Kidney (tissue), 14 donors: ENCODE data around the gene AIFM1. TPM values are rescaled to one million over a fixed set of nuclear protein-coding genes. Genes with fewer than 3 reads are reported as not detected.

Experiments
- DNase-seq, 5 donors: peaks; one replicate each; pipeline ENCODE4 v3.0.0-alpha.2; 2013 to 2020
- FAIRE-seq: peaks from 2 replicates; lab custom pipeline; 2012; peaks lifted over from hg19 to GRCh38; lab: Jason Lieb, UNC
- H3K27ac ChIP-seq, 2 donors: one replicate each; pipeline ENCODE4 v1.7.0; 2013; ENCODE audit warnings: low read depth in 2 of 2, low read length in 2 of 2, inconsistent platforms in 1 of 2
- H3K27me3 ChIP-seq: one replicate; pipeline ENCODE4 v1.7.1; 2013; ENCODE audit warnings: low read length, inconsistent platforms; ENCODE audit not compliant: control insufficient read depth, insufficient read depth
- H3K36me3 ChIP-seq, 3 donors: one replicate each; pipeline versions ENCODE4 v1.7.0 to v1.7.1; 2013; ENCODE audit warnings: low read length in 3 of 3, control low read depth in 1 of 3, inconsistent platforms in 1 of 3; ENCODE audit not compliant: insufficient read depth in 3 of 3, control insufficient read depth in 2 of 3
- H3K4me1 ChIP-seq, 3 donors: one replicate each; pipeline versions ENCODE4 v1.7.0 to v1.7.1; 2013; ENCODE audit warnings: low read length in 3 of 3, inconsistent platforms in 1 of 3, low read depth in 1 of 3; ENCODE audit not compliant: control insufficient read depth in 2 of 3, insufficient read depth in 2 of 3
- H3K4me3 ChIP-seq, 3 donors: one replicate each; pipeline versions ENCODE4 v1.7.0 to v1.8.1; 2013; ENCODE audit warnings: low read length in 3 of 3, control low read depth in 1 of 3, inconsistent platforms in 1 of 3
- H3K9ac ChIP-seq, 3 donors: one replicate each; pipeline versions ENCODE4 v1.7.0 to v1.7.1; 2013; ENCODE audit warnings: low read length in 3 of 3, control low read depth in 1 of 3, inconsistent platforms in 1 of 3
- H3K9me3 ChIP-seq, 3 donors: one replicate each; pipeline versions ENCODE4 v1.7.0 to v1.7.1; 2013; ENCODE audit warnings: low read length in 3 of 3, control low read depth in 1 of 3, inconsistent platforms in 1 of 3; ENCODE audit not compliant: control insufficient read depth in 2 of 3, insufficient read depth in 1 of 3
- CTCF ChIP-seq: IDR thresholded peaks from 3 replicates; pipeline ENCODE4 v1.5.1; 2012; ENCODE audit warnings: mild to moderate bottlenecking, moderate library complexity, borderline replicate concordance; ENCODE audit not compliant: insufficient read depth; ENCODE audit errors: extremely low read depth
- intact Hi-C: fragments of 100-400 bp; cut with DNase I; formaldehyde crosslinking; loops from one replicate; pipeline ENCODE4 v1.11.1; 2022
- polyA plus RNA-seq: library from polyadenylated mRNA; stranded (reverse); fragments of 350-450 nt; fragmentation: Illumina TruSeq; extraction: RNeasy Lipid Tissue Mini Kit (QIAGEN cat#74804); gene quantifications from one replicate; pipeline ENCODE4 v1.2.3, GENCODE V29; 2014; ENCODE audit warnings: low read depth, low replicate concordance; ENCODE audit not compliant: insufficient read depth
- total RNA-seq: library from RNA; stranded (reverse); fragmentation: NEBNext Ultra II Directional; extraction: Animal tissue kit (Norgen Biotek cat#: 25700); gene quantifications from one replicate; pipeline ENCODE4 v1.2.1, GENCODE V29; 2021
- donor health status: control.
- donor health status: control.
- donor health status: control.
- donor health status: control.
- donor health status: control.
- donor health status: DM: yes; HTN: yes; CAD: no.
- donor health status: Normal renal cell carcinoma (clear cell type).

Gene AIFM1
- total and polyA plus RNA-seq, 2 donors from 2014 or later = 55.0 to 255 TPM

- Histone ChIP-seq H3K9ac (no peak overlapping the region), H3K27ac (peak overlapping the region in 1 of 2 donors; percentile 48)
- no peak for FAIRE-seq
These were observed 84.1 kb downstream of the AIFM1 start for GRCh38 chrX:130081421-130082045.

GRCh38 chrX:130080791-130081367, 84.8 kb downstream of the AIFM1 start:
- intact Hi-C loops = no loop called here
- no peak for TF ChIP-seq CTCF
- H3K9me3 ChIP-seq = no peaks in the 10 kb centered on the region
- no peak overlapping the region for H3K4me3 ChIP-seq
- H3K4me1 ChIP-seq = peaks cover 0 to 6% (median 0%) of the 10 kb centered on the region in 3 donors
- H3K9ac ChIP-seq = no peak overlapping the region
- DNase-seq (no peak), FAIRE-seq (no peak)
- no peaks in the 10 kb centered on the region for H3K27me3 ChIP-seq
- no peaks in the 10 kb centered on the region for H3K36me3 ChIP-seq
- no peak overlapping the region for H3K27ac ChIP-seq

More at GRCh38 chrX:130081421-130082045, 84.1 kb downstream of the AIFM1 start:
- TF ChIP-seq CTCF = no peak
- H3K4me1 ChIP-seq = peaks cover 0 to 10% (median 0%) of the 10 kb centered on the region in 3 donors
- no peaks in the 10 kb centered on the region for H3K27me3 ChIP-seq
- no peak for DNase-seq
- no peaks in the 10 kb centered on the region for H3K36me3 ChIP-seq
- no peaks in the 10 kb centered on the region for H3K9me3 ChIP-seq
- intact Hi-C loops = no loop called here
- H3K4me3 ChIP-seq = no peak overlapping the region

GRCh38 chrX:130079824-130080406, 85.7 kb downstream of the AIFM1 start:
- DNase-seq (peak in 3 of 5 donors; percentile 55 to 87 (median 69)), FAIRE-seq (peak; percentile 97)
- H3K9me3 ChIP-seq = no peaks in the 10 kb centered on the region
- H3K27ac ChIP-seq = no peak overlapping the region
- H3K4me3 ChIP-seq = no peak overlapping the region
- no peaks in the 10 kb centered on the region for H3K27me3 ChIP-seq
- TF ChIP-seq CTCF = peak; percentile 67
- intact Hi-C loops = loop anchor here (5.0 to 10.0 kb wide), 2 partner anchors 65 to 112 kb away; no protein-coding TSS in a partner anchor
- H3K36me3 ChIP-seq = no peaks in the 10 kb centered on the region
- peaks cover 0 to 4% (median 0%) of the 10 kb centered on the region in 3 donors for H3K4me1 ChIP-seq
- no peak overlapping the region for H3K9ac ChIP-seq

Other genes starting within 250 kb of the AIFM1 start
- 14.1 TPM for gene BCORL1, start 183.2 kb downstream of the AIFM1 start, total RNA-seq
- 3.9 TPM for gene BCORL1, start 183.2 kb downstream of the AIFM1 start, polyA plus RNA-seq
- gene ELF4, start 55.3 kb downstream of the AIFM1 start, total RNA-seq = 18.0 TPM
- gene ELF4, start 55.3 kb downstream of the AIFM1 start, polyA plus RNA-seq = 2.6 TPM
- 2.9 TPM for gene RAB33A, start 6.1 kb upstream of the AIFM1 start, total RNA-seq
- gene RAB33A, start 6.1 kb upstream of the AIFM1 start, polyA plus RNA-seq = not detected
- gene ZNF280C, start 103.1 kb upstream of the AIFM1 start, total RNA-seq = 5.0 TPM
- gene ZNF280C, start 103.1 kb upstream of the AIFM1 start, polyA plus RNA-seq = 0.60 TPM
- gene SLC25A14, start 174.1 kb upstream of the AIFM1 start, total RNA-seq = 12.5 TPM
- gene SLC25A14, start 174.1 kb upstream of the AIFM1 start, polyA plus RNA-seq = 13.2 TPM
- not detected for gene GPR119, start 219.8 kb upstream of the AIFM1 start, total RNA-seq
- gene GPR119, start 219.8 kb upstream of the AIFM1 start, polyA plus RNA-seq = not detected
- gene RBMX2, start 236.1 kb upstream of the AIFM1 start, total RNA-seq = 16.0 TPM
- 24.0 TPM for gene RBMX2, start 236.1 kb upstream of the AIFM1 start, polyA plus RNA-seq